Measurements from ENCODE around the gene GBP7.

GBP7 gene

GRCh38 chr1:89104147-89104546 lies 71.7 kb downstream of the GBP7 start:
- in situ Hi-C loops (cut with MboI; ENCODE audit: low pct_unique_long_range_greater_than_20kb, low sequenced_read_pairs, unreplicated experiment), result no loop called here
- no peak for DNase-seq (ENCODE audit: low spot score)

GRCh38 chr1:89102021-89102420 lies 73.8 kb downstream of the GBP7 start:
- no peak for DNase-seq (ENCODE audit: low spot score)
- in situ Hi-C loops (cut with MboI; ENCODE audit: low pct_unique_long_range_greater_than_20kb, low sequenced_read_pairs, unreplicated experiment), result no loop called here
- TF ChIP-seq CTCF (IDR thresholded peaks at IDR 0.05; ENCODE audit: extremely low read depth, insufficient read depth, missing control alignments), result no peak

More at GRCh38 chr1:89104147-89104546, 71.7 kb downstream of the GBP7 start:
- no peak for TF ChIP-seq CTCF (IDR thresholded peaks at IDR 0.05; ENCODE audit: extremely low read depth, insufficient read depth, missing control alignments)

DNA sequence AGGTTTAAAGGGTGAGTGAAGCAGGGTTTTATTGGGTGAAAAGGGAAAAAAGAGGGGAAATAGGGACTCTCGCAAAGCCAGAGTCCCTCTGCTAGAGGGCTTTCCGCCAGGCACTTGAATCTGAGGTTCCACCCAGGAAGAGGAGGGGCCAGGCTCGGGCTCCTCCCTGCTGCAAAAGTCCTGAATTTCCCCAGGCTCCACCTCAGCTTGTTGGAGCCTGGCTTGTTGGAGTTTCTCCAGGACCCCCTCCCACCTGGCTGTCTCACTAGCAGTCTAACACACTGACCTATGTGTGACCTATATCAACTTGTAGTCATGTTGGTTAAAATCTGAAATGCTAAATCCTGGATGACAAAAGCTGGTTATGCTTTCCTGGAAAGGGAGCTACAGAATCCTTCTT lies 75.4 kb downstream of the GBP7 start:
- DNase-seq (ENCODE audit: low spot score), result no peak
- in situ Hi-C loops (cut with MboI; ENCODE audit: low pct_unique_long_range_greater_than_20kb, low sequenced_read_pairs, unreplicated experiment), result no loop called here
- no peak for TF ChIP-seq CTCF (IDR thresholded peaks at IDR 0.05; ENCODE audit: extremely low read depth, insufficient read depth, missing control alignments)

DNA sequence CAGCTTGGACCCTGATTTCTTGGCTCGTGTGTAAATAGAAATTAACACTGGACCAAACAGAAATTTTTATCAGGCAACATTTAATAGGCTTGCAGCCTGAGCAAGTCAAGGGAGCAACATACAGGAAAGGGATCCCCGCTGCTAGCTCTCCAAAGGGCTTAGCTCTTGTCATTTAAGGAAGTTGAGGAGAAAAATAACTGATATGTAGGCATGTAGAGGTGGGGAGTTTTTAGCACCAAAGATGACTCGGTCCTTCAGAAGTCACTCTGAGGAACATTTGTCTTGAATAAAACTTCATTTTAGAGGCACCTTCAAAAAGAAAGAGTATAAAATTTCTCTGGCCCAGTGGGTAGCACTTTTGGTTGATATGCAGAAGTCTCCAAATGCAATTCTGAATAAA lies 76.9 kb downstream of the GBP7 start:
- in situ Hi-C loops (cut with MboI; ENCODE audit: low pct_unique_long_range_greater_than_20kb, low sequenced_read_pairs, unreplicated experiment), result loop anchor here (10.0 to 25.0 kb wide), 2 partner anchors 266 to 363 kb away; partner anchors contain the start of gene GBP6
- no peak for DNase-seq (ENCODE audit: low spot score)
- no peak for TF ChIP-seq CTCF (IDR thresholded peaks at IDR 0.05; ENCODE audit: extremely low read depth, insufficient read depth, missing control alignments)

DNA sequence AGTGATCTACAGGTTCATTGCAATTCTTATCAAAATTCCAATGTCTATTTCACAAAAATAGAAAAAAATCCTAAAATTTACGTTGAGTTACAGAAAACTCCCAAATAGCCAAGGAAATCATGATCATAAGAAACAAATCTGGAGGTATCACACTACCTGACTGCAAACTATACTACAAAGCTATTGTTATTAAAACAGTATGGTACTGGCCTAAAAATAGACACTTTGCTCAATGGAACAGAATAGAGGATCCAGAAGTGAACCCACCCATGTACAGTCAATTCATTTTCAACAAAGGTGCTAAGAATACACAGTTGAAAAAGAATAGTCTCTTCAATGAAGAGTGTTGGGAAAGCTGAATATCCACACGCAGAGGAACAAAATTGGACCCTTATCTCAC lies 80.1 kb downstream of the GBP7 start:
- DNase-seq (ENCODE audit: low spot score), result no peak
- TF ChIP-seq CTCF (IDR thresholded peaks at IDR 0.05; ENCODE audit: extremely low read depth, insufficient read depth, missing control alignments), result no peak
- in situ Hi-C loops (cut with MboI; ENCODE audit: low pct_unique_long_range_greater_than_20kb, low sequenced_read_pairs, unreplicated experiment), result loop anchor here (10.0 to 25.0 kb wide), 2 partner anchors 269 to 367 kb away; partner anchors contain the start of gene GBP6

DNA sequence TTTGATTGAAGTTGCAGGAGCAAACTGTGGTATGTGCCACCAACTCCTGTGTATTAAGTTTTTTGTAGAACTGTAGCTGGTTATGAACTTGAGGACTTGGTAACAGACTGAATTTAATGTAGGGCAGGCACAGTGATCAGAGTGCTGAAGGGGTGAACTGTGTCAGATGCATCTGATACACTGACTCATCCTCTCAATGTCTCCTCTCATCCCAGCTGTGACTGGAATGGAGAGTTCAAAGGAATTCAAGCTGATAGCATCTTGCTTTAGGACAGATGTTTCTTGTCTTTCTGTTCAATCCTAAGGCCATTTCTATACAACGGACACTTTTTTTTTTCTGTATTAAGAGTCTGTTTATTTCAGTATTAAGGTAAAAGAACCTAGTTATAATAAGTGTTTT lies 85.8 kb downstream of the GBP7 start:
- in situ Hi-C loops (cut with MboI; ENCODE audit: low pct_unique_long_range_greater_than_20kb, low sequenced_read_pairs, unreplicated experiment), result loop anchor here (10.0 to 25.0 kb wide), 2 partner anchors 275 to 372 kb away; partner anchors contain the start of gene GBP6
- no peak for DNase-seq (ENCODE audit: low spot score)
- TF ChIP-seq CTCF (IDR thresholded peaks at IDR 0.05; ENCODE audit: extremely low read depth, insufficient read depth, missing control alignments), result no peak

DNA sequence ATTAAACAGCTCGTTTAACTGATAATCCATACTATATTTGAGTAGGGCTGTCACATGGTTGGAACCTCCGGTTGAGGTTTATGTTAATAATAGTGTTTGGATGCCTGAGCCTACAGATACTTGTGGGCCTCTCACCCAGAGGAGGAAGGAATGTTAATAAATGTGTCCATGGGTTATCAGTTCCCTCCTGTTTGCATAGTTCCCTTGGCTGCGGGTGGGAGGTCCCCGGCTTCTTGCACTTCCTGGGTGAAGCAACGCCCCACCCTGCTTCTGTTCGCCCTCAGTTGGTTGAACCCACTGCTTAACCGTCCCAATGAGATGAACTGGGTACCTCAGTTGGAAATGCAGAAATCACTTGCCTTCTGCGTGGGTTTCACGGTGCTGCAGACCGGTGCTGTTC lies 87.2 kb downstream of the GBP7 start:
- in situ Hi-C loops (cut with MboI; ENCODE audit: low pct_unique_long_range_greater_than_20kb, low sequenced_read_pairs, unreplicated experiment), result loop anchor here (25.0 kb wide), 1 partner anchor 374 kb away; no protein-coding TSS in a partner anchor
- DNase-seq (ENCODE audit: low spot score), result no peak
- no peak for TF ChIP-seq CTCF (IDR thresholded peaks at IDR 0.05; ENCODE audit: extremely low read depth, insufficient read depth, missing control alignments)

Measured in GM13977 (cell line).